A549 (cell line): ENCODE results near the gene DYNLT2. TPM values are rescaled to one million over a fixed set of nuclear protein-coding genes. Genes with fewer than 3 reads are reported as not detected.
"Not testable (repeated sequence)": the region's sequence is repeated elsewhere in the genome, so short reads cannot be mapped to it uniquely, and the experiment has no call there.

Experiments used
- ATAC-seq, 2 experiments: fragments of 200-7000 bp in 1 of 2; fragments of >200 bp in 1 of 2; cut with Nextera tagmentation in 1 of 2; cut with Tn5 transposase in 1 of 2; 3 replicates each; pipeline versions ENCODE4 v1.8.0 to v1.9.1; 2018 to 2020; ENCODE audit warnings: mild to moderate bottlenecking in 1 of 2, moderate library complexity in 1 of 2
- CTCF ChIA-PET: fragments of 300-600 bp; sonication (Branson Sonifier 250); formaldehyde crosslinking; extraction: SDS; loops from one replicate; lab custom pipeline; 2021; ENCODE audit warnings: antibody characterized with exemption, inconsistent platforms; lab: Yijun Ruan, JAX
- POLR2A ChIA-PET: fragments of 350-600 bp; formaldehyde crosslinking; extraction: SDS; loops from one replicate; lab custom pipeline; 2021; ENCODE audit warnings: antibody characterized with exemption, inconsistent platforms; lab: Yijun Ruan, JAX
- DNase-seq, 2 experiments: peaks; one replicate each; pipeline versions ENCODE4 v3.0.0 to v3.0.0-alpha.2; 2011 to 2016; ENCODE audit warnings: low read depth in 1 of 2, low spot score in 1 of 2
- FAIRE-seq: peaks from 2 replicates; lab custom pipeline; 2011; peaks lifted over from hg19 to GRCh38; lab: Jason Lieb, UNC
- H3K27ac ChIP-seq, 2 experiments: fragments of >200 bp; sonication (Bioruptor Twin); formaldehyde crosslinking; 3 replicates each; pipeline ENCODE4 v1.5.1; 2016 to 2017
- H3K4me1 ChIP-seq: fragments of >200 bp; sonication (Bioruptor Twin); formaldehyde crosslinking; 3 replicates; pipeline ENCODE4 v1.6.1; 2016
- H3K4me2 ChIP-seq: fragments of >200 bp; sonication (Bioruptor Twin); formaldehyde crosslinking; 3 replicates; pipeline ENCODE4 v1.6.1; 2016
- H3K4me3 ChIP-seq: fragments of >200 bp; sonication (Bioruptor Twin); formaldehyde crosslinking; 3 replicates; pipeline ENCODE4 v1.5.1; 2016
- H3K9me3 ChIP-seq: fragments of >200 bp; sonication (Bioruptor Twin); formaldehyde crosslinking; 3 replicates; pipeline ENCODE4 v1.6.1; 2016
- BHLHE40 ChIP-seq: IDR thresholded peaks from 2 replicates; pipeline ENCODE4 v1.6.1; 2012; ENCODE audit warnings: low read depth, low read length, inconsistent platforms
- CBX8 ChIP-seq: fragments of 200-600 bp; sonication (generic); IDR thresholded peaks from 2 replicates; pipeline ENCODE4 v1.6.1; 2016
- CEBPB ChIP-seq, 2 experiments: fragments of >200 bp in 1 of 2; sonication (Bioruptor Twin) in 1 of 2; formaldehyde crosslinking in 1 of 2; IDR thresholded peaks; 2 replicates each; pipeline ENCODE4 v1.6.1; 2012 to 2016
- CHD2 ChIP-seq: fragments of 150-350 bp; IDR thresholded peaks from 2 replicates; pipeline ENCODE4 v1.6.1; 2014; ENCODE audit warnings: low read length; ENCODE audit not compliant: partially characterized antibody
- CHD4 ChIP-seq: fragments of 200-600 bp; sonication (generic); IDR thresholded peaks from 2 replicates; pipeline ENCODE4 v1.6.1; 2016; ENCODE audit warnings: antibody characterized with exemption, mild to moderate bottlenecking, borderline replicate concordance
- CTCF ChIP-seq: fragments of >200 bp; sonication (Bioruptor Twin); formaldehyde crosslinking; IDR thresholded peaks from 3 replicates; pipeline ENCODE4 v1.5.1; 2016
- EHMT2 ChIP-seq: fragments of 200-600 bp; sonication (generic); IDR thresholded peaks from 2 replicates; pipeline ENCODE4 v1.6.1; 2016; ENCODE audit warnings: antibody characterized with exemption, low read depth, mild to moderate bottlenecking, moderate library complexity
- ESRRA ChIP-seq: fragments of 150-350 bp; IDR thresholded peaks from 2 replicates; pipeline ENCODE4 v1.6.1; 2014; ENCODE audit warnings: mild to moderate bottlenecking, low read length, borderline replicate concordance
- FOXS1 ChIP-seq: fragments of 250-450 bp; sonication (Bioruptor Pico); IDR thresholded peaks from 2 replicates; pipeline ENCODE4 v1.5.0; 2020; ENCODE audit warnings: mild to moderate bottlenecking, moderate library complexity
- GATA3 ChIP-seq: IDR thresholded peaks from 2 replicates; pipeline ENCODE4 v1.6.1; 2012; ENCODE audit warnings: borderline replicate concordance
- HDAC2 ChIP-seq: fragments of 200-600 bp; sonication (generic); IDR thresholded peaks from 2 replicates; pipeline ENCODE4 v1.6.1; 2016
- HMGXB4 ChIP-seq: fragments of 250-450 bp; sonication (Bioruptor Pico); IDR thresholded peaks from 2 replicates; pipeline ENCODE4 v1.5.0; 2021; ENCODE audit warnings: mild to moderate bottlenecking, moderate library complexity, borderline replicate concordance
- KDM1A ChIP-seq: fragments of 200-600 bp; sonication (generic); IDR thresholded peaks from 2 replicates; pipeline ENCODE4 v1.6.1; 2016; ENCODE audit warnings: low read depth, mild to moderate bottlenecking
- MAZ ChIP-seq: fragments of 150-350 bp; IDR thresholded peaks from 2 replicates; pipeline ENCODE4 v1.6.1; 2014; ENCODE audit warnings: antibody characterized with exemption, low read depth, low read length, borderline replicate concordance
- RAD21 ChIP-seq, 2 experiments: fragments of >200 bp in 1 of 2; sonication (Bioruptor Twin) in 1 of 2; formaldehyde crosslinking in 1 of 2; IDR thresholded peaks in 1 of 2; conservative IDR thresholded peaks in 1 of 2; 2 replicates in 1 of 2; 3 replicates in 1 of 2; pipeline ENCODE4 v1.6.1; 2012 to 2018; ENCODE audit warnings: inconsistent platforms in 1 of 2
- SMC3 ChIP-seq: fragments of >200 bp; sonication (Bioruptor Twin); formaldehyde crosslinking; IDR thresholded peaks from 3 replicates; pipeline ENCODE4 v1.6.1; 2018; ENCODE audit warnings: inconsistent platforms
- SREBF2 ChIP-seq: fragments of 450-650 bp; IDR thresholded peaks from 2 replicates; pipeline ENCODE4 v1.6.1; 2014; ENCODE audit warnings: mild to moderate bottlenecking, moderate library complexity
- ZNF302 ChIP-seq: fragments of 250-450 bp; sonication (Bioruptor Pico); IDR thresholded peaks from 2 replicates; pipeline ENCODE4 v1.9.0; 2021; ENCODE audit warnings: inconsistent platforms, mild to moderate bottlenecking, moderate library complexity
- WGBS: methylation state at CpG from one replicate; pipeline ENCODE4 v1.1.6; 2017; ENCODE audit errors: missing lambda C conversion rate; 5-methylcytosine and 5-hydroxymethylcytosine counted together
- polyA plus RNA-seq, 4 experiments: library from polyadenylated mRNA; depleted of rRNA in 3 of 4; stranded (reverse); fragments of >200 nt; fragmentation: RNase III in 1 of 4; extraction: RNeasy Plus Mini Kit Qiagen cat#74134 plus additional on column Dnase treatment in 1 of 4; gene quantifications; 2 replicates in 3 of 4; 3 replicates in 1 of 4; pipeline ENCODE4 v1.2.3, GENCODE V29; 2011 to 2017

DYNLT2 gene
- polyA plus RNA-seq, 2 of the 4 experiments (the other 2 are of a cell fraction), result 1.1 to 2.0 TPM

- DNase-seq, result no peak
- TF ChIP-seq CHD4 (no peak), EHMT2 (no peak), GATA3 (no peak), FOXS1 (CRISPR knock-in tag) (no peak), ESRRA (no peak), SREBF2 (no peak), MAZ (no peak), CEBPB (IDR thresholded peaks at IDR 0.05) (no peak), KDM1A (no peak), ZNF302 (CRISPR knock-in tag) (no peak), HDAC2 (no peak)
- TF ChIP-seq, all 56 proteins: peak for 0
- ChIA-PET POLR2A (no interaction called here), CTCF (interaction anchor here (0.9 kb wide), 1 partner anchor 36 kb away, joined by 3 read pairs; no protein-coding TSS in a partner anchor)
- ATAC-seq (no peak), FAIRE-seq (no peak)
- Histone ChIP-seq H3K9me3 (peaks cover 4% of the 10 kb centered on the region; the same call in 1 of the 3 replicates), H3K27ac (peak overlapping the region in 1 of 2 experiments; percentile 12; a peak in 1 of 6 replicates), H3K4me1 (peaks cover 27% of the 10 kb centered on the region; the same call in 2 of the 3 replicates), H3K4me2 (peak overlapping the region; percentile 85), H3K4me3 (no peak overlapping the region; the same call in 2 of the 3 replicates)
- 84% methylated on average over 5 of the region's 5 CpGs for WGBS
These were observed 51.1 kb downstream of the DYNLT2 start for GRCh38 chr6:169700296-169700695.

- CTCF ChIA-PET, POLR2A ChIA-PET, H3K9me3 ChIP-seq, ATAC-seq, H3K4me1 ChIP-seq, H3K4me3 ChIP-seq, FAIRE-seq, H3K4me2 ChIP-seq, H3K27ac ChIP-seq: not testable (repeated sequence)
- WGBS, result 91% methylated on average over 9 of the region's 10 CpGs
- peak in 1 of 2 experiments; percentile 11 for DNase-seq
- 0 out of 3 replicates have a peak, but pooled peaks have one; percentile 9 for TF ChIP-seq CTCF
- TF ChIP-seq RAD21 (conservative IDR thresholded peaks at IDR 0.05 in 1 of 2, IDR thresholded peaks at IDR 0.05 in 1 of 2), result peak in 1 of 2 experiments; percentile 16; a peak in 1 of 5 replicates
These were observed 54.3 kb downstream of the DYNLT2 start for GRCh38 chr6:169697115-169697514.

- H3K4me1 ChIP-seq, result peaks cover 4% of the 10 kb centered on the region; the same call in 1 of the 3 replicates
- TF ChIP-seq CHD2 (no peak), CBX8 (no peak), BHLHE40 (no peak), RAD21 (conservative IDR thresholded peaks at IDR 0.05 in 1 of 2, IDR thresholded peaks at IDR 0.05 in 1 of 2) (no peak), HMGXB4 (CRISPR knock-in tag) (no peak), SMC3 (no peak)
- FAIRE-seq (no peak), ATAC-seq (no peak), DNase-seq (no peak)
- WGBS, result 94% methylated on average over 5 of the region's 5 CpGs
- ChIA-PET CTCF (interaction anchor here (1.0 kb wide), 1 partner anchor 82 kb away, joined by 3 read pairs; no protein-coding TSS in a partner anchor), POLR2A (no interaction called here)
- H3K4me3 ChIP-seq, result no peak overlapping the region
- no peak overlapping the region for H3K27ac ChIP-seq
- H3K4me2 ChIP-seq, result no peak overlapping the region
- peaks cover 4% of the 10 kb centered on the region; the same call in 1 of the 3 replicates for H3K9me3 ChIP-seq
These were observed 56.2 kb downstream of the DYNLT2 start for GRCh38 chr6:169695131-169695530.
